HL-60 (cell line): ENCODE measurements around the gene TFR2.

Experiments
- GABPA ChIP-seq: IDR thresholded peaks from 2 replicates; pipeline ENCODE4 v1.6.1; 2012; ENCODE audit warnings: low read depth
- POLR2AphosphoS5 ChIP-seq: IDR thresholded peaks from 2 replicates; pipeline ENCODE4 v1.6.1; 2012; ENCODE audit warnings: low read depth
- SPI1 ChIP-seq: IDR thresholded peaks from 2 replicates; pipeline ENCODE4 v1.6.1; 2012; ENCODE audit warnings: low read depth, mild to moderate bottlenecking, borderline replicate concordance
- TF ChIP-seq, protein P1 (sequence below): IDR thresholded peaks from one replicate; pipeline ENCODE4 v1.5.1; 2011; ENCODE audit warnings: low read length, control low read depth, inconsistent platforms; ENCODE audit not compliant: insufficient read depth
- TF ChIP-seq, protein P2 (sequence below): IDR thresholded peaks from 2 replicates; pipeline ENCODE4 v1.6.1; 2012; ENCODE audit warnings: low read depth; ENCODE audit not compliant: insufficient replicate concordance

DNA sequence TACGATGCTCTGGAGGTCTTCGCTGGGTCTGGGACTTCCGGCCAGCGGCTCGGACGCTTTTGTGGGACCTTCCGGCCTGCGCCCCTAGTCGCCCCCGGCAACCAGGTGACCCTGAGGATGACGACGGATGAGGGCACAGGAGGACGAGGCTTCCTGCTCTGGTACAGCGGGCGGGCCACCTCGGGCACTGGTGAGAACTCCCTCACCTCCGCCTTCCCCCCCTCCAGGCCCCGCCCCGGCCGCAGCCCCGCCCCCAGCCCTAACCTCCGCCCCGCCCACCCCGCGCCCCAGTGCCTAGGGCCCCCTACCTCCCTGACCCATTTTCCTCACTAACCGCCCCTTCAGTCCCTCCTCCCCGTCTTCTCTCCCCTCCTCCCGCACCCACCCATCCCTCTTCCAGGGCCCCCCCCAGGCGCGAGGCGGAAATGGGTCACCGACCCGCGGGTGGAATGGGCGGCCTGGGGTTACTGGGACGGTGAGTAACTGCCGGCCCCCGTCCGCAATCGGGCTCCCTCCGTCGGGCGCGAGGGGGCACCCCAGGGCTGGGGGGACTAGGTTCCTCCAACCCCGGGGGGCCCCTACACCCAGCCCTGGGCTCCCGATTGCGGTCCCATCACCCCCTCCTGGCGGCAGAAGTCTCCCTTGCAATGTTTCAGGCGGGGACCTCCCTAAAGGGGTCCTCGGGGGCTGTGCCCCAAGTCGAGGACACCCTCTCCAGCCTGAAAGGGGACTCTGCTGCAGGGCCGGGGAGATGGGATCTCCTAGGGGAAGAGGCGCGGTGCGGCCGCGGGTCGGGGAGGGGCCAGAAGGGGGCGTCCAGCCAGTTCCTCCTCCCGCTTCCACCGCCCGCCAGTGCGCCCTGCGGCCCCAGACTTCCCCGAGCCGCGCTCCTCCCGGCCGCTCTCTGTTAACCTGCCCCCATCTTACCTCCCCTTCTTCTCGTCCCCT, 37.0 kb downstream of the TFR2 start:
- TF ChIP-seq, protein P1, sequence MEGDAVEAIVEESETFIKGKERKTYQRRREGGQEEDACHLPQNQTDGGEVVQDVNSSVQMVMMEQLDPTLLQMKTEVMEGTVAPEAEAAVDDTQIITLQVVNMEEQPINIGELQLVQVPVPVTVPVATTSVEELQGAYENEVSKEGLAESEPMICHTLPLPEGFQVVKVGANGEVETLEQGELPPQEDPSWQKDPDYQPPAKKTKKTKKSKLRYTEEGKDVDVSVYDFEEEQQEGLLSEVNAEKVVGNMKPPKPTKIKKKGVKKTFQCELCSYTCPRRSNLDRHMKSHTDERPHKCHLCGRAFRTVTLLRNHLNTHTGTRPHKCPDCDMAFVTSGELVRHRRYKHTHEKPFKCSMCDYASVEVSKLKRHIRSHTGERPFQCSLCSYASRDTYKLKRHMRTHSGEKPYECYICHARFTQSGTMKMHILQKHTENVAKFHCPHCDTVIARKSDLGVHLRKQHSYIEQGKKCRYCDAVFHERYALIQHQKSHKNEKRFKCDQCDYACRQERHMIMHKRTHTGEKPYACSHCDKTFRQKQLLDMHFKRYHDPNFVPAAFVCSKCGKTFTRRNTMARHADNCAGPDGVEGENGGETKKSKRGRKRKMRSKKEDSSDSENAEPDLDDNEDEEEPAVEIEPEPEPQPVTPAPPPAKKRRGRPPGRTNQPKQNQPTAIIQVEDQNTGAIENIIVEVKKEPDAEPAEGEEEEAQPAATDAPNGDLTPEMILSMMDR: no peak
- TF ChIP-seq POLR2AphosphoS5: no peak
- TF ChIP-seq GABPA: no peak
- TF ChIP-seq, protein P2, sequence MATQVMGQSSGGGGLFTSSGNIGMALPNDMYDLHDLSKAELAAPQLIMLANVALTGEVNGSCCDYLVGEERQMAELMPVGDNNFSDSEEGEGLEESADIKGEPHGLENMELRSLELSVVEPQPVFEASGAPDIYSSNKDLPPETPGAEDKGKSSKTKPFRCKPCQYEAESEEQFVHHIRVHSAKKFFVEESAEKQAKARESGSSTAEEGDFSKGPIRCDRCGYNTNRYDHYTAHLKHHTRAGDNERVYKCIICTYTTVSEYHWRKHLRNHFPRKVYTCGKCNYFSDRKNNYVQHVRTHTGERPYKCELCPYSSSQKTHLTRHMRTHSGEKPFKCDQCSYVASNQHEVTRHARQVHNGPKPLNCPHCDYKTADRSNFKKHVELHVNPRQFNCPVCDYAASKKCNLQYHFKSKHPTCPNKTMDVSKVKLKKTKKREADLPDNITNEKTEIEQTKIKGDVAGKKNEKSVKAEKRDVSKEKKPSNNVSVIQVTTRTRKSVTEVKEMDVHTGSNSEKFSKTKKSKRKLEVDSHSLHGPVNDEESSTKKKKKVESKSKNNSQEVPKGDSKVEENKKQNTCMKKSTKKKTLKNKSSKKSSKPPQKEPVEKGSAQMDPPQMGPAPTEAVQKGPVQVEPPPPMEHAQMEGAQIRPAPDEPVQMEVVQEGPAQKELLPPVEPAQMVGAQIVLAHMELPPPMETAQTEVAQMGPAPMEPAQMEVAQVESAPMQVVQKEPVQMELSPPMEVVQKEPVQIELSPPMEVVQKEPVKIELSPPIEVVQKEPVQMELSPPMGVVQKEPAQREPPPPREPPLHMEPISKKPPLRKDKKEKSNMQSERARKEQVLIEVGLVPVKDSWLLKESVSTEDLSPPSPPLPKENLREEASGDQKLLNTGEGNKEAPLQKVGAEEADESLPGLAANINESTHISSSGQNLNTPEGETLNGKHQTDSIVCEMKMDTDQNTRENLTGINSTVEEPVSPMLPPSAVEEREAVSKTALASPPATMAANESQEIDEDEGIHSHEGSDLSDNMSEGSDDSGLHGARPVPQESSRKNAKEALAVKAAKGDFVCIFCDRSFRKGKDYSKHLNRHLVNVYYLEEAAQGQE: peak; percentile 15
- peak; percentile 60; the same call in 1 of the 2 replicates for TF ChIP-seq SPI1
